GM19043 (cell line): ENCODE results near the gene ISL1.

Source experiments
- ATAC-seq: cut with Tn5 transposase; IDR thresholded peaks from one replicate; pipeline ENCODE4 v1.9.1; 2021; ENCODE audit warnings: low read depth; ENCODE audit not compliant: unreplicated experiment

ISL1 gene

DNA sequence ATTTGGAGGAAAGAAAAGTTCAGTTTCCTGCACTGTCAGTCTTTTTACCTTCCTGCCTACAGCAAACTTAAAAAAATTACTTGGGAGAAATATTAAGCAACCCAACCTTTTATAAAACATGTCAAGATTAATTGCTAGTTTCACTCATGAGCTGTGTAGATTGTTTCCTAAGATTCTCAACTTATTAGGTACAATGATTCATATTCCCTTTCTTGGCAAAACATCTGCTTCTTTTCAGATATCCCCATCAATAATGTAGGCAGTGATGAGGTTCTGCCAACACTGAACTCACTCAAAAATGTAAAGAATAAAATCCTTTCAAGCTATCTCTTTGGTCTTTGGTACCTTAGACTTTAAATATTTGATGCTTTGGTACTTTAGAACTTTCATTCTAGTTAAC, 56.0 kb downstream of the ISL1 start:
- ATAC-seq, result no peak
